ENCODE measurements around the gene MCUB. TPM values are rescaled to one million over a fixed set of nuclear protein-coding genes. Genes with fewer than 3 reads are reported as not detected.

The MCUB gene
- total and polyA plus RNA-seq, 9 of the 15 experiments (the other 6 are each of a cell fraction or from before 2014, with no cell fraction given), result 1.4 to 21.5 (median 5.4) TPM

- no TSS peak for BruUV-seq (replicated peaks)
- no peaks in the 10 kb centered on the region for H3K36me3 ChIP-seq (ENCODE audit: control insufficient read depth, insufficient read depth, low read length)
- H3K4me3 ChIP-seq, result no peak overlapping the region
- DNase-seq (ENCODE audit: extremely low read depth in 1 of 4, low spot score in 3 of 4) (no peak), ATAC-seq (no peak), FAIRE-seq (no peak)
- H3K79me2 ChIP-seq (ENCODE audit: control insufficient read depth, insufficient read depth, low read length), result no peaks in the 10 kb centered on the region
- no peak overlapping the region for H2AFZ ChIP-seq (ENCODE audit: low read depth, low read length)
- intact Hi-C loops (cut with micrococcal nuclease), result no loop called here
- H3K9ac ChIP-seq (ENCODE audit: insufficient read depth in 1 of 2, low read depth in 2 of 2, low read length in 2 of 2), result no peak overlapping the region
- no peaks in the 10 kb centered on the region for H3K4me1 ChIP-seq (replicated peaks in 1 of 2; ENCODE audit: control insufficient read depth in 2 of 2, insufficient read depth in 2 of 2, low read length in 2 of 2)
- no peak overlapping the region for H3K27ac ChIP-seq (ENCODE audit: extremely low read depth, low read depth, low read length)
- no peak overlapping the region for H3K4me2 ChIP-seq (ENCODE audit: insufficient read depth, low read length)
- in situ Hi-C loops (cut with MboI), result no loop called here
- no peaks in the 10 kb centered on the region for H3K9me1 ChIP-seq (ENCODE audit: control insufficient read depth, insufficient read depth, low read length)
- H3K27me3 ChIP-seq (ENCODE audit: control insufficient read depth in 2 of 2, insufficient read depth in 2 of 2, low read length in 2 of 2), result no peaks in the 10 kb centered on the region
- no peaks in the 10 kb centered on the region for H4K20me1 ChIP-seq (replicated peaks; ENCODE audit: control insufficient read depth, insufficient read depth, low read length)
- WGBS (ENCODE audit: insufficient coverage, low coverage, missing lambda C conversion rate), result 34% methylated on average over 2 of the region's 2 CpGs
- ChIA-PET POLR2A (no interaction called here), CTCF (ENCODE audit: low intra/inter-chr PET ratio) (no interaction called here)
- 0 out of 2 replicates have a peak, but pooled peaks cover 1% of the 10 kb centered on the region for H3K9me3 ChIP-seq (replicated peaks; ENCODE audit: control insufficient read depth, insufficient read depth, low read depth, low read length)
- TF ChIP-seq ZBTB43 (CRISPR knock-in tag; IDR thresholded peaks at IDR 0.05), result no peak
- TF ChIP-seq RBM17 (IDR thresholded peaks at IDR 0.05; ENCODE audit: borderline replicate concordance, low read depth, low read length), result no peak
- TF ChIP-seq NFE2L1 (tag; IDR thresholded peaks at IDR 0.05; ENCODE audit: borderline replicate concordance, low read depth), result no peak
- no peak for TF ChIP-seq FIP1L1 (IDR thresholded peaks at IDR 0.05; ENCODE audit: low read depth, low read length, poor library complexity, severe bottlenecking)
- no peak for TF ChIP-seq SP2 (IDR thresholded peaks at IDR 0.05; ENCODE audit: extremely low read depth, low read depth, low read length, poor library complexity, severe bottlenecking)
- TF ChIP-seq ZNF830 (CRISPR knock-in tag; IDR thresholded peaks at IDR 0.05), result no peak
- no peak for TF ChIP-seq ZNF707 (CRISPR knock-in tag; conservative IDR thresholded peaks at IDR 0.05)
- no peak for TF ChIP-seq SIN3A (IDR thresholded peaks at IDR 0.05; ENCODE audit: borderline replicate concordance in 2 of 2, control insufficient read depth in 1 of 2, low read depth in 2 of 2, low read length in 2 of 2)
Observed at GRCh38 chr4:109553130-109553529, 6.9 kb upstream of the MCUB start.
